Psoas muscle (tissue), 8 donors: ENCODE measurements around the gene LILRB3. TPM values are rescaled to one million over a fixed set of nuclear protein-coding genes. Genes with fewer than 3 reads are reported as not detected.
"Not testable (repeated sequence)": the region's sequence is repeated elsewhere in the genome, so short reads cannot be mapped to it uniquely, and the experiment has no call there.

Source experiments
- ATAC-seq, 4 donors: fragments of 200-7000 bp; cut with Tn5 transposase; one replicate each; pipeline ENCODE4 v1.9.1; 2020; ENCODE audit warnings: moderate library complexity in 3 of 4, mild to moderate bottlenecking in 2 of 4
- DNase-seq, 2 donors: peaks; one replicate each; pipeline ENCODE4 v3.0.0-alpha.2; 2020
- H3K27ac ChIP-seq: fragments of 200-600 bp; one replicate; pipeline ENCODE4 v1.8.0; 2022
- H3K27me3 ChIP-seq, 3 donors: fragments of 200-600 bp in 1 of 3; one replicate each; pipeline versions ENCODE4 v1.6.1 to v1.8.0; 2013 to 2022; ENCODE audit warnings: low read length in 2 of 3, mild to moderate bottlenecking in 2 of 3, moderate library complexity in 1 of 3; ENCODE audit not compliant: insufficient read depth in 3 of 3
- H3K36me3 ChIP-seq, 2 donors: fragments of 200-600 bp in 1 of 2; one replicate each; pipeline versions ENCODE4 v1.6.1 to v1.8.0; 2013 to 2022; ENCODE audit warnings: low read depth in 1 of 2, mild to moderate bottlenecking in 1 of 2, moderate library complexity in 1 of 2; ENCODE audit not compliant: insufficient read depth in 1 of 2
- H3K4me1 ChIP-seq: fragments of 200-600 bp; one replicate; pipeline ENCODE4 v1.8.0; 2022
- H3K4me3 ChIP-seq: fragments of 200-600 bp; one replicate; pipeline ENCODE4 v1.8.0; 2022; ENCODE audit warnings: mild to moderate bottlenecking
- H3K9me3 ChIP-seq: fragments of 200-600 bp; one replicate; pipeline ENCODE4 v1.8.0; 2022
- WGBS, 3 donors: extraction: QIAGEN DNeasy Blood & Tissue Kit; methylation state at CpG; one replicate each; pipeline versions ENCODE4 v1.1.6 to v1.1.7; 2013; 5-methylcytosine and 5-hydroxymethylcytosine counted together
- intact Hi-C, 2 donors: fragments of 100-400 bp; cut with DNase I; formaldehyde crosslinking; loops; one replicate each; pipeline versions ENCODE4 v1.11.0 to v1.14.2; 2022
- polyA plus RNA-seq, 3 donors: library from polyadenylated mRNA; stranded (reverse); fragments of 200-250 nt; gene quantifications; one replicate each; pipeline ENCODE4 v1.2.3, GENCODE V29; 2013
- total RNA-seq, 4 donors: library from RNA; stranded (reverse); fragmentation: NEBNext Ultra II Directional in 2 of 4; extraction: Animal tissue kit (Norgen Biotek cat#: 25700) in 2 of 4; gene quantifications; one replicate each; pipeline versions ENCODE4 v1.2.1 to v1.2.4, GENCODE V29; 2021 to 2023
- TF ChIP-seq, protein P1 (sequence below): fragments of 200-600 bp; IDR thresholded peaks from one replicate; pipeline ENCODE4 v1.8.0; 2022; ENCODE audit warnings: antibody characterized with exemption
- donor health status: healthy with polysubstance abuse.
- donor health status: DM: no; HTN: no; CAD: no; lungs with moderate emphysema.
- donor health status: Bipolar disorder and iron deficiency.
- donor health status: healthy.
- donor health status: DM: yes; HTN: yes; CAD: no.
- donor health status: DM: no; HTN: no; CAD: no.
- donor health status: DM: no; HTN: no; CAD: no.
- donor health status: DM: yes; HTN: yes; CAD: no.

The LILRB3 gene
- total and polyA plus RNA-seq, 7 donors, result 0.32 to 3.8 (median 1.9) TPM

DNA sequence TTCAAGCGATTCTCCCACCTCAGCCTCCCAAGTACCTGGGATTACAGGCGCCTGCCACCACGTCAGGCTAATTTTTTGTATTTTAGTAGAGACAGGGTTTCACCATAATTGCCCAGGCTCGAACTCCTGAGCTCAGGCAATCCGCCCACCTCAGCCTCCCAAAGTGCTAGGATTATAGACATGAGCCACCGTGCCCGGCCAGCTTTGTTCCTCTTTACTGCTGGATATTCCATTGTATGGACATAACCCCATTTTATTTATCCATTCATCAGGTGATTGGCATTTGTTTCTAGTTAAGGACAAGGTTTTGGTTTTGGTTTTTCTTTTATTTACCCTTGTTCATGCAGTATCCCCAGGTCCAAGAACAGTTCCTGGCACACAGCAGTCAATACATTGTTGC lies 26.3 kb downstream of the LILRB3 start:
- H3K9me3 ChIP-seq, result no peaks in the 10 kb centered on the region
- 94 to 96% (median 94%) methylated on average over 7 of the region's 7 CpGs for WGBS, 3 donors
- ATAC-seq (no peak), DNase-seq (no peak)
- TF ChIP-seq, protein P1, sequence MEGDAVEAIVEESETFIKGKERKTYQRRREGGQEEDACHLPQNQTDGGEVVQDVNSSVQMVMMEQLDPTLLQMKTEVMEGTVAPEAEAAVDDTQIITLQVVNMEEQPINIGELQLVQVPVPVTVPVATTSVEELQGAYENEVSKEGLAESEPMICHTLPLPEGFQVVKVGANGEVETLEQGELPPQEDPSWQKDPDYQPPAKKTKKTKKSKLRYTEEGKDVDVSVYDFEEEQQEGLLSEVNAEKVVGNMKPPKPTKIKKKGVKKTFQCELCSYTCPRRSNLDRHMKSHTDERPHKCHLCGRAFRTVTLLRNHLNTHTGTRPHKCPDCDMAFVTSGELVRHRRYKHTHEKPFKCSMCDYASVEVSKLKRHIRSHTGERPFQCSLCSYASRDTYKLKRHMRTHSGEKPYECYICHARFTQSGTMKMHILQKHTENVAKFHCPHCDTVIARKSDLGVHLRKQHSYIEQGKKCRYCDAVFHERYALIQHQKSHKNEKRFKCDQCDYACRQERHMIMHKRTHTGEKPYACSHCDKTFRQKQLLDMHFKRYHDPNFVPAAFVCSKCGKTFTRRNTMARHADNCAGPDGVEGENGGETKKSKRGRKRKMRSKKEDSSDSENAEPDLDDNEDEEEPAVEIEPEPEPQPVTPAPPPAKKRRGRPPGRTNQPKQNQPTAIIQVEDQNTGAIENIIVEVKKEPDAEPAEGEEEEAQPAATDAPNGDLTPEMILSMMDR, result no peak
- H3K27ac ChIP-seq, result no peak overlapping the region
- H3K4me3 ChIP-seq, result no peak overlapping the region
- H3K4me1 ChIP-seq, result peaks cover 9% of the 10 kb centered on the region
- peaks cover 6 to 49% of the 10 kb centered on the region in 2 donors for H3K36me3 ChIP-seq
- intact Hi-C loops, result no loop called here
- H3K27me3 ChIP-seq, result no peaks in the 10 kb centered on the region

DNA sequence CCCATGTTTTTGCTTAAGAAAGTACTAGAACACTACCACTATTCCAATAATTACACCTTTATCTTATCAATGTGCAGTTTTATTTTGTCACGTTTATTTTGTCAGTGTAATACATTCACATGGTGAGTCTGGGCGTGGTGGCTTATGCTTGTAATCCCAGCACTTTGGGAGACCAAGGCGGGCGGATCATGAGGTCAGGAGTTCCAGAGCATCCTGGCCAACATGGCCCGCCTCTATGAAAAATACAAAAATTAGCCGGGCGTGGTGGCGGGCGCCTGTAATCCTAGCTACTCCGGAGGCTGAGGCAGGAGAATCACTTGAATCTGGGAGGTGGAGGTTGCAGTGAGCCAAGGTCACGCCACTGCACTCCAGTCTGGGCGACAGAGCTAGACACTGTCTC lies 28.3 kb downstream of the LILRB3 start:
- 93 to 95% (median 95%) methylated on average over 12 of the region's 12 CpGs for WGBS, 3 donors
- peaks cover 6 to 45% of the 10 kb centered on the region in 2 donors for H3K36me3 ChIP-seq
- H3K4me1 ChIP-seq, H3K27me3 ChIP-seq, H3K9me3 ChIP-seq, H3K27ac ChIP-seq, DNase-seq, H3K4me3 ChIP-seq, intact Hi-C loops, ATAC-seq: not testable (repeated sequence)

DNA sequence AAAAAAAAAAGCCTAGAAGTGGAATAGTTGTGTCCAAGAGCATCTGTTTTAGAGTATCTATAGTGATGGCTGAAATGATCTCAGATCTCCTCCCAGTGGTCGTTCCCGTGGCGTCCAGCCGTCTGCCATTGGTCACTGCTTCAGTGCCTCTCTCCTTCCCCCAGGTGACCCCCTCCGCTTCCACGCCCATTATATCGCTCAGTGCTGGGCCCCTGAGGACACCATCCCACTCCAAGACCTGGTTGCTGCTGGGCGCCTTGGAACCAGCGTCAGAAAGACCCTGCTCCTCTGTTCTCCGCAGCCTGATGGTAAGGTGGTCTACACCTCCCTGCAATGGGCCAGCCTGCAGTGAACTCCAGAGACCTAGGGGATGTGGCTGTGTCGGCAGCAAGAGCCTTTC lies 29.8 kb downstream of the LILRB3 start:
- TF ChIP-seq, protein P1, result no peak
- Histone ChIP-seq H3K9me3 (no peaks in the 10 kb centered on the region), H3K4me3 (no peak overlapping the region), H3K36me3 (peaks cover 6 to 44% of the 10 kb centered on the region in 2 donors), H3K27me3 (no peaks in the 10 kb centered on the region), H3K4me1 (peaks cover 17% of the 10 kb centered on the region), H3K27ac (no peak overlapping the region)
- 90 to 93% (median 91%) methylated on average over 11 of the region's 11 CpGs for WGBS, 3 donors
- intact Hi-C loops, result no loop called here
- no peak for ATAC-seq
- no peak for DNase-seq

DNA sequence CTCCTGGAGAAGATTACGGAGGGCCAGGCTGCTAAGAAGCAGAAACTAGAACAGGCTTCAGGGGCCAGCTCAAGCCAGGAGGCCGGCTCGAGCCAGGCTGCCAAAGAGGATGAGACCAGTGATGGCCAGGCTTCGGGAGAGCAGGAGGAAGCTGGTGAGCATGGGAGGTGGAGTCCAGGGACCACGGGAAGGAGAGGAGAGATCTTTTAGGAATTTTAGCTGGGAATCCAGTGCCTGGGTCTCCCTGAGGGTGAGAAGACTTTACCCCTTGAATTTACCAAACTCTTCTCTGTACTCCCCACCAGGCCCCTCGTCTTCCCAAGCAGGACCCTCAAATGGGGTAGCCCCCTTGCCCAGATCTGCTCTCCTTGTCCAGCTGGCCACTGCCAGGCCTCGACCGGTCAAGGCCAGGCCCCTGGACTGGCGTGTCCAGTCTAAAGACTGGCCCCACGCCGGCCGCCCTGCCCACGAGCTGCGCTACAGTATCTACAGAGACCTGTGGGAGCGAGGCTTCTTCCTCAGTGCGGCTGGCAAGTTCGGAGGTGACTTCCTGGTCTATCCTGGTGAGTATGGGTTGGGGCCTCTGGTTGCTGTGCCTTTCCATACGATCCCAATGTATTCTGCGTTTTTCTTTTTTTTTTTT lies 30.9 kb downstream of the LILRB3 start:
- Histone ChIP-seq H3K4me3 (peak overlapping the region; percentile 75), H3K9me3 (no peaks in the 10 kb centered on the region), H3K27me3 (no peaks in the 10 kb centered on the region), H3K27ac (peak overlapping the region; percentile 99), H3K36me3 (peaks cover 6 to 43% of the 10 kb centered on the region in 2 donors), H3K4me1 (peaks cover 17% of the 10 kb centered on the region)
- ATAC-seq (no peak), DNase-seq (peak in 1 of 2 donors; percentile 18)
- TF ChIP-seq, protein P1, result no peak
- intact Hi-C loops, result loop anchor here in 1 of 2 donors (1.0 kb wide), 1 partner anchor 8 kb away; the partner anchor contains the start of gene RPS9
- 62 to 65% (median 63%) methylated on average over 18 to 19 of the region's 19 CpGs for whole genome bisulfite sequencing, 3 donors

DNA sequence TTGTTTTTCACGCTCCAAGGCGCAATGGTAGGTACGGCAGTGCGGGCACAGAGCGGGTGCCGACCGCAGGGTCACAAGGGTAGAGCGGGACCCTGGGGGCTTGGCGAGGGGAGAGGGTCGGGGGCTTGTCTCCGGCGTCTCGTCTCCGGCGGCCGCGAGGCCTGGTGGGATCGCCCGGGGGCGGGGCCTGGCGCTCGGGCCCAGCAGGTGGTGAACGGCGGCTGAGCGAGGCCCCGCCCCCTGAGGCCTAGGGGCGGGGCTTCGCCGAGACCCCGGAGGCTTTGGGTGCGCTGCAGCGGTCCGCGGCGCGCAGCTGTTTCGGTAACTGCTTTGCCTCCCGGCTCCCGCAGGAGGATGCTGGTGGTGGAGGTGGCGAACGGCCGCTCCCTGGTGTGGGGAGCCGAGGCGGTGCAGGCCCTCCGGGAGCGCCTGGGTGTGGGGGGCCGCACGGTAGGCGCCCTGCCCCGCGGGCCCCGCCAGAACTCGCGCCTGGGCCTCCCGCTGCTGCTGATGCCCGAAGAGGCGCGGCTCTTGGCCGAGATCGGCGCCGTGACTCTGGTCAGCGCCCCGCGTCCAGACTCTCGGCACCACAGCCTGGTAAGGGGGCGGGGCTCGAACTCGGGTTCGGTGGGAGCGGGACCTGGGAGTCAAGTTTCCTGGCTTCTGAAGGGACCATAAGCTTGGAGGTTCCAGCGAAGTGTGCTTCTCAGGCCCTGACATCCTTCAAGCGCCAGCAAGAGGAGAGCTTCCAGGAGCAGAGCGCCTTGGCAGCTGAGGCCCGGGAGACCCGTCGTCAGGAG lies 31.6 kb downstream of the LILRB3 start, which contains the start of gene TSEN34:
TSS of gene TSEN34 (plus strand) at position 298 of the 800 bp plus-strand sequence. CDS start at position 355, 57 bp downstream.
- Histone ChIP-seq H3K9me3 (no peaks in the 10 kb centered on the region), H3K4me3 (peak within 1 kb of the TSS; percentile 75), H3K4me1 (peaks cover 17% of the 10 kb centered on the region), H3K27me3 (no peaks in the 10 kb centered on the region), H3K27ac (peak within 1 kb of the TSS; percentile 99), H3K36me3 (peaks cover 6 to 46% of the 10 kb centered on the region in 2 donors)
- ATAC-seq, result peak; percentile 28 to 54 (median 45)
- peak in 1 of 2 donors; percentile 86 for DNase-seq
- TF ChIP-seq, protein P1, result no peak
- intact Hi-C loops, result loop anchor here in 1 of 2 donors (1.0 kb wide), 1 partner anchor 9 kb away; the partner anchor contains the start of gene RPS9
- whole genome bisulfite sequencing, 3 donors, result 1 to 3% (median 1%) methylated on average over 36 to 77 of the region's 77 CpGs
